Smooth muscle cell (in vitro differentiated cells): ENCODE measurements around the gene NTSR2. TPM values are rescaled to one million over a fixed set of nuclear protein-coding genes. Genes with fewer than 3 reads are reported as not detected.

Experiments
- DNase-seq: peaks from one replicate; lab custom pipeline; 2025; ENCODE audit not compliant: unreplicated experiment; lab: John Stamatoyannopoulos, UW
- H2AFZ ChIP-seq: fragments of 200-600 bp; sonication (generic); 2 replicates; pipeline ENCODE4 v1.6.0; 2016; ENCODE audit warnings: antibody characterized with exemption, low read depth, mild to moderate bottlenecking
- H3F3A ChIP-seq: fragments of 200-600 bp; sonication (generic); 2 replicates; pipeline ENCODE4 v1.6.0; 2017; ENCODE audit warnings: antibody characterized with exemption, low read depth
- H3K27ac ChIP-seq: fragments of 200-600 bp; sonication (generic); 2 replicates; pipeline ENCODE4 v1.5.1; 2016; ENCODE audit warnings: low read depth, mild to moderate bottlenecking
- H3K27me3 ChIP-seq: fragments of 200-600 bp; sonication (generic); 2 replicates; pipeline ENCODE4 v1.6.1; 2016; ENCODE audit warnings: low read depth, mild to moderate bottlenecking
- H3K36me3 ChIP-seq: fragments of 200-600 bp; sonication (generic); 2 replicates; pipeline ENCODE4 v1.5.1; 2016; ENCODE audit warnings: low read depth
- H3K4me1 ChIP-seq: fragments of 200-600 bp; sonication (generic); 2 replicates; pipeline ENCODE4 v1.5.1; 2016; ENCODE audit warnings: low read depth
- H3K4me2 ChIP-seq: fragments of 200-600 bp; sonication (generic); 2 replicates; pipeline ENCODE4 v1.6.0; 2016; ENCODE audit warnings: mild to moderate bottlenecking
- H3K4me3 ChIP-seq: fragments of 200-600 bp; sonication (generic); 2 replicates; pipeline ENCODE4 v1.5.1; 2016; ENCODE audit warnings: mild to moderate bottlenecking
- H3K79me2 ChIP-seq: fragments of 200-600 bp; sonication (generic); 2 replicates; pipeline ENCODE4 v1.6.0; 2016; ENCODE audit warnings: low read depth, mild to moderate bottlenecking
- H3K9ac ChIP-seq: fragments of 200-600 bp; sonication (generic); 2 replicates; pipeline ENCODE4 v1.6.0; 2016; ENCODE audit warnings: low read depth
- H3K9me3 ChIP-seq: fragments of 200-600 bp; sonication (generic); replicated peaks from 2 replicates; pipeline ENCODE4 v1.5.1; 2016; ENCODE audit warnings: low read depth
- H4K20me1 ChIP-seq: fragments of 200-600 bp; sonication (generic); 2 replicates; pipeline ENCODE4 v1.6.0; 2016; ENCODE audit warnings: low read depth
- WGBS: methylation state at CpG from one replicate; pipeline ENCODE4 v1.1.7; 2016; ENCODE audit warnings: low lambda C conversion rate; 5-methylcytosine and 5-hydroxymethylcytosine counted together
- polyA plus RNA-seq: library from polyadenylated mRNA; unstranded; fragments of >200 nt; fragmentation: Nextera tagmentation; extraction: Ambion mirVana; gene quantifications from 2 replicates; pipeline ENCODE4 v1.2.1, GENCODE V29; 2016
- total RNA-seq: library from RNA; depleted of rRNA; stranded (reverse); fragments of >200 nt; gene quantifications from 2 replicates; pipeline ENCODE4 v1.2.3, GENCODE V29; 2014
- TF ChIP-seq, protein P1 (sequence below): fragments of 200-600 bp; sonication (generic); IDR thresholded peaks from 2 replicates; pipeline ENCODE4 v1.5.1; 2017; ENCODE audit warnings: borderline replicate concordance, mild to moderate bottlenecking, antibody characterized with exemption; ENCODE audit not compliant: insufficient read depth, poor library complexity, severe bottlenecking

Gene NTSR2
- total and polyA plus RNA-seq, 2 experiments from 2014 or later: not detected

GRCh38 chr2:11657195-11657594, 12.8 kb downstream of the NTSR2 start:
- Histone ChIP-seq H4K20me1 (no peaks in the 10 kb centered on the region), H3K4me1 (no peaks in the 10 kb centered on the region), H3K79me2 (no peaks in the 10 kb centered on the region), H3K36me3 (no peaks in the 10 kb centered on the region), H3K27ac (no peak overlapping the region), H3K9ac (no peak overlapping the region), H2AFZ (no peak overlapping the region), H3K4me2 (no peak overlapping the region), H3K27me3 (no peaks in the 10 kb centered on the region), H3K4me3 (no peak overlapping the region), H3F3A (no peaks in the 10 kb centered on the region), H3K9me3 (no peaks in the 10 kb centered on the region)
- DNase-seq: no peak
- TF ChIP-seq, protein P1, sequence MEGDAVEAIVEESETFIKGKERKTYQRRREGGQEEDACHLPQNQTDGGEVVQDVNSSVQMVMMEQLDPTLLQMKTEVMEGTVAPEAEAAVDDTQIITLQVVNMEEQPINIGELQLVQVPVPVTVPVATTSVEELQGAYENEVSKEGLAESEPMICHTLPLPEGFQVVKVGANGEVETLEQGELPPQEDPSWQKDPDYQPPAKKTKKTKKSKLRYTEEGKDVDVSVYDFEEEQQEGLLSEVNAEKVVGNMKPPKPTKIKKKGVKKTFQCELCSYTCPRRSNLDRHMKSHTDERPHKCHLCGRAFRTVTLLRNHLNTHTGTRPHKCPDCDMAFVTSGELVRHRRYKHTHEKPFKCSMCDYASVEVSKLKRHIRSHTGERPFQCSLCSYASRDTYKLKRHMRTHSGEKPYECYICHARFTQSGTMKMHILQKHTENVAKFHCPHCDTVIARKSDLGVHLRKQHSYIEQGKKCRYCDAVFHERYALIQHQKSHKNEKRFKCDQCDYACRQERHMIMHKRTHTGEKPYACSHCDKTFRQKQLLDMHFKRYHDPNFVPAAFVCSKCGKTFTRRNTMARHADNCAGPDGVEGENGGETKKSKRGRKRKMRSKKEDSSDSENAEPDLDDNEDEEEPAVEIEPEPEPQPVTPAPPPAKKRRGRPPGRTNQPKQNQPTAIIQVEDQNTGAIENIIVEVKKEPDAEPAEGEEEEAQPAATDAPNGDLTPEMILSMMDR: no peak
- WGBS: 95% methylated on average over 10 of the region's 11 CpGs

GRCh38 chr2:11656671-11657101, 13.3 kb downstream of the NTSR2 start:
- Histone ChIP-seq H3K27me3 (no peaks in the 10 kb centered on the region), H2AFZ (no peak overlapping the region), H3K4me2 (no peak overlapping the region), H3K9me3 (no peaks in the 10 kb centered on the region), H3K4me1 (no peaks in the 10 kb centered on the region), H3K9ac (no peak overlapping the region), H3K36me3 (no peaks in the 10 kb centered on the region), H3F3A (no peaks in the 10 kb centered on the region), H3K79me2 (no peaks in the 10 kb centered on the region), H3K4me3 (no peak overlapping the region), H4K20me1 (no peaks in the 10 kb centered on the region), H3K27ac (no peak overlapping the region)
- 94% methylated on average over 31 of the region's 31 CpGs for WGBS
- no peak for DNase-seq
- TF ChIP-seq, protein P1: no peak

- no peak overlapping the region for H3K9ac ChIP-seq
- TF ChIP-seq, protein P1: no peak
- H3K4me3 ChIP-seq: no peak overlapping the region
- H3K27me3 ChIP-seq: no peaks in the 10 kb centered on the region
- no peaks in the 10 kb centered on the region for H3F3A ChIP-seq
- no peaks in the 10 kb centered on the region for H3K79me2 ChIP-seq
- no peak for DNase-seq
- 100% methylated on average over 1 of the region's 1 CpG for WGBS
- H4K20me1 ChIP-seq: no peaks in the 10 kb centered on the region
- H3K27ac ChIP-seq: no peak overlapping the region
- H3K4me2 ChIP-seq: no peak overlapping the region
- no peaks in the 10 kb centered on the region for H3K9me3 ChIP-seq
- no peak overlapping the region for H2AFZ ChIP-seq
- no peaks in the 10 kb centered on the region for H3K4me1 ChIP-seq
- H3K36me3 ChIP-seq: no peaks in the 10 kb centered on the region
Measured at GRCh38 chr2:11656252-11656651, 13.7 kb downstream of the NTSR2 start.

DNA sequence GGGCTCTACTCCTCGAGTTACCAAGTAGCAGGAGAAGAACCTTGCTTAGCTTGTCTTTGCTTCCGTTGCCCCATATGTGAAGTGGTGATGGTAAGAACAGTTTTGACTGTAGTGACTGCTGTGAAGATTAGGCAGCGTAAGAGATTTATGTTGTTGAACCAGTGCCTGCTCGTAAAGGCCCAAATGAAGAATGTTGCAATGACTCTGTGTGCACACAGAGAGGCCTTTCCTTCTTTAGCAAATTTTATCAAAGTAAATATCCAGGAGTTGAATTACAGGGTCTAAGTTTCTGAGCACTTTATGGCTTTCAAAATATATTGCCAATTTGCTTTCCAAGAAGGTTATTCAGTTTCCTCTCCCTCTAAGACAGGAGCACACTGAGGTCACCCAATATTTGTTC, 14.5 kb downstream of the NTSR2 start:
- H3K4me2 ChIP-seq: no peak overlapping the region
- H3K4me3 ChIP-seq: no peak overlapping the region
- no peak for DNase-seq
- H3K9ac ChIP-seq: no peak overlapping the region
- no peak overlapping the region for H2AFZ ChIP-seq
- H3K36me3 ChIP-seq: no peaks in the 10 kb centered on the region
- H3K79me2 ChIP-seq: no peaks in the 10 kb centered on the region
- H3K4me1 ChIP-seq: no peaks in the 10 kb centered on the region
- H3K27me3 ChIP-seq: no peaks in the 10 kb centered on the region
- H3K27ac ChIP-seq: no peak overlapping the region
- TF ChIP-seq, protein P1: no peak
- WGBS: 37% methylated on average over 4 of the region's 4 CpGs
- H3K9me3 ChIP-seq: no peaks in the 10 kb centered on the region
- H4K20me1 ChIP-seq: no peaks in the 10 kb centered on the region
- no peaks in the 10 kb centered on the region for H3F3A ChIP-seq
